ENCODE measurements around the gene MRPL12. TPM values are rescaled to one million over a fixed set of nuclear protein-coding genes. Genes with fewer than 3 reads are reported as not detected.

The MRPL12 gene
- total RNA-seq, 1 donor from 2014 or later = 10.4 TPM

DNA sequence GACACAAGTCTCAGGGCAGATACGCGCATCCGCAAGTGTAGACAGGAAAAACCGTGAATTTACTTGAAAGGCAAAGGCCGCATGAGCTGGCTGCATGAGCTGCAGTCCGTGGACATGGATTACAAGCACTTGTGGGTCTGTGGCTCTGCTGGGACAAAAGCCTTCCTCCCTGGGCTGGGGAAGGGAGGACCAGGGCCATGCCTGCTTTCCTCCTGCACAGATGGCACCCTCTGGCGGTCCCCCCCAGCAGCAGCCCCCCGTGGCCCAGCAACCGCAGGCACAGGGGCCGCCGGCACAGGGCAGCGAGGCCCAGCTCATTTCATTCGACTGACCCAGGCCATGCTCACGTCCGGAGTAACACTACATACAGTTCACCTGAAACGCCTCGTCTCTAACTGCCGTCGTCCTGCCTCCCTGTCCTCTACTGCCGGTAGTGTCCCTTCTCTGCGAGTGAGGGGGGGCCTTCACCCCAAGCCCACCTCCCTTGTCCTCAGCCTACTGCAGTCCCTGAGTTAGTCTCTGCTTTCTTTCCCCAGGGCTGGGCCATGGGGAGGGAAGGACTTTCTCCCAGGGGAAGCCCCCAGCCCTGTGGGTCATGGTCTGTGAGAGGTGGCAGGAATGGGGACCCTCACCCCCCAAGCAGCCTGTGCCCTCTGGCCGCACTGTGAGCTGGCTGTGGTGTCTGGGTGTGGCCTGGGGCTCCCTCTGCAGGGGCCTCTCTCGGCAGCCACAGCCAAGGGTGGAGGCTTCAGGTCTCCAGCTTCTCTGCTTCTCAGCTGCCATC lies 1.7 kb upstream of the MRPL12 start:
- no peak for DNase-seq (ENCODE audit: low read depth)

DNA sequence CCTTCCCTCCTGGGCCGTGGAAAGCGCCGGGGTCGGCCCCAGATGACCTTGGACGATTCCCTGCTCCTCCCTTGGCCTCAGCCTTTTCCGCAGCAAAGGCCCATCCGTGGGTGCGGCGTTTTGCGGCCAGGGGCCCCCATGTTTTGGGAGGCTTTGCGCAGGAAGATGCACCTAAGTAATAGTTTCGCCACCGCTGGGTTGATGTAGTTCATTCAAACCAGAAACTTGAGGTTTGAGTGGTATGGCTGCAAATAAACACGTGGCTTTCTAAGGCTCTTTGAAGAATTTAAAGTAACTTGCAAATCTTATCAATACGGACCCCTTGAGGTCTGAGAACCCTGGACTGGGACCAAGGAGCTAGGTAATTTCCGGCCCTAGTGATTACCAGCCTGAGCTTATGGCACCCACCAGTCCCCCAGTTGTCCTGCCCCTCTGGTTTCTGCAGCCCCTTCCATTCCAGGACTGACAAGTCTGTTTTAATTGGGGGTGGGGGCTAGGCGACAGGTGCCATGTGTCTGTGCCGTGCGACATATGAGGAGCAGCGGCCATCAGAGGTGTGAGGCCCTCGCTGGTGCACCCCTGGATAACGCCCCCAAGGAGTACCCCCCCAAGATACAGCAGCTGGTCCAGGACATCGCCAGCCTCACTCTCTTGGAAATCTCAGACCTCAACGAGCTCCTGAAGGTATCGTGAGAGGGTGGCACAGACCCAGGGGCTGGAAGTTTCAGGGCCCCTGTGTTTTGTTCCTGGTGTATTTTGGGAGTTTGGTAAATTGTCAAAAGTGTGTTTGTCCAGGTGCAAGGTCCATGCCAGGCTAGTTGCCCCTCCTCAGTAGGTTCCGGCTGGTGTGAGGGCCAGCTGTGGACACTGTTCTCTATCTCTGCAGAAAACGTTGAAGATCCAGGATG lies 834 bp downstream of the MRPL12 start:
- DNase-seq (ENCODE audit: low read depth) = no peak

GRCh38 chr17:81705518-81706231 lies 2.5 kb downstream of the MRPL12 start:
- DNase-seq (ENCODE audit: low read depth) = no peak

DNA sequence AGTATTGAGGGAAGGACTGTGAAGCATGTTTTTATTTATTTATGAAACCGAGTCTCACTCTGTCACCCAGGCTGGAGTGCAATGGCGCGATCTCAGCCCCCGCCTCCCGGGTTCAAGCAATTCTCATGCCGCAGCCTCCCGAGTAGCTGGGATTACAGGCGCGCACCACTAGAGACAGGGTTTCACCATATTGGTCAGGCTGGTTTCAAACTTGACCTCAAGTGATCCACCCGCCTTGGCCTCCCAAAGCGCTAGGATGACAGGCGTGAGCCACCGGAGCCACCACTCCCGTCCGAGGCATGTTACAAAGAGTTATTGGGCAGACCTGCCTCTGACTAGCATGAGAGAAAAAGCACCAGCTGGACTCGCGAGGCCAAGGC lies 3.1 kb downstream of the MRPL12 start:
- no peak for DNase-seq (ENCODE audit: low read depth)

DNA sequence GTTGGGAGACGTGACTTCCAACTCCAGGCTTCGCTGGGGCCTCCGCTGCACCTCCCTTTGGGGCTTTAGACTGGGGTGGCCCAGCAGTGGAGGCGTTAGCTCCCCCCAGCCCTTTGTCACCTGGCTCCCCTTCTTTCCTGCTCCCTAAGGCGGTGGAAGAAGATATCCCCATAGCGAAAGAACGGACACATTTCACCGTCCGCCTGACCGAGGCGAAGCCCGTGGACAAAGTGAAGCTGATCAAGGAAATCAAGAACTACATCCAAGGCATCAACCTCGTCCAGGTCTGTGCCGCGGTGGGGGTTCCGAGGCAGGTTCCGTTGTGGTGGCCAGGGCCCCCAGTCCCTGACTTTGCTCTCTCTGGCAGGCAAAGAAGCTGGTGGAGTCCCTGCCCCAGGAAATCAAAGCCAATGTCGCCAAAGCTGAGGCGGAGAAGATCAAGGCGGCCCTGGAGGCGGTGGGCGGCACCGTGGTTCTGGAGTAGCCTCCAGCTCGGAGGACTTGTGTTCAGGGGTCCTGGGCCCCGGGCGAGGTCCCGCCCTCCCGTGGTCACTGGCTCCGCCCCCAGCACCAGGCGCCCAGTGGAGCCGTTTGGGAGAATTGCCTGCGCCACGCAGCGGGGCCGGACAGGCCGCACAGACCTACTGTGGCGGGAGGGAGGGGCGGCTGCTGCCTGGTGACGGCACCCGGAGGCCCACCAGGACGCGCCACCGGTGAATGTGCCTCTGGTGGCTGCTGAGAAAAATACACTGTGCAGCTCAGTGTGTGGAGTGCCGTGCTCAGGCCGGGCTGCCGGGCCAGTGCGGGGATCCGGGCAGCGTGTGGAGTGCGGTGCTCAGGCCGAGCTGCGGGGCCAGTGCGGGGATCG lies 3.8 kb downstream of the MRPL12 start:
- no peak for DNase-seq (ENCODE audit: low read depth)

GRCh38 chr17:81707725-81708646 lies 4.8 kb downstream of the MRPL12 start:
- no peak for DNase-seq (ENCODE audit: low read depth)

DNA sequence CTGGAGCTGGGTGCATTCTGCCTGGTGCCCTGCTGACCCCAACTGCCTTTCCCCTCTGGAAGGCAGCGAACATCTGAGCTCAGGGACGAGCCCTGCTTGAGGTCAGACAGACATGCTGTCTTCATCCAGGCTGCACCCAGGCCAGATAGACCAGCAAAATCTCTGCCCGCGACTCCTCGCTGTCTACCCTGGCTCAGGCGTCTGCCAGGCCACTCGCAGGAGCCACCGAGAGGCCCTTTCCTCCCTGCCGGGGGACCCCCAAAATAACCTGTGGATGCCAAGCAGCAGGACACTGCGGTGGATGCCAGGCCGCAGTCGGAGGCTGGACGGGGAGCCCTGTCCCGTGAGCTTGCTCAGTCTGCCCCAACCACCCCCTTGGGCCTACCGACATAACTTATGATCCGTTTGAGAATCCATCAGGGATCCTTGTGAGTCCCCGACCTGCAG lies 5.6 kb downstream of the MRPL12 start:
- no peak for DNase-seq (ENCODE audit: low read depth)

GRCh38 chr17:81710514-81711308 lies 7.5 kb downstream of the MRPL12 start:
- no peak for DNase-seq (ENCODE audit: low read depth)

DNA sequence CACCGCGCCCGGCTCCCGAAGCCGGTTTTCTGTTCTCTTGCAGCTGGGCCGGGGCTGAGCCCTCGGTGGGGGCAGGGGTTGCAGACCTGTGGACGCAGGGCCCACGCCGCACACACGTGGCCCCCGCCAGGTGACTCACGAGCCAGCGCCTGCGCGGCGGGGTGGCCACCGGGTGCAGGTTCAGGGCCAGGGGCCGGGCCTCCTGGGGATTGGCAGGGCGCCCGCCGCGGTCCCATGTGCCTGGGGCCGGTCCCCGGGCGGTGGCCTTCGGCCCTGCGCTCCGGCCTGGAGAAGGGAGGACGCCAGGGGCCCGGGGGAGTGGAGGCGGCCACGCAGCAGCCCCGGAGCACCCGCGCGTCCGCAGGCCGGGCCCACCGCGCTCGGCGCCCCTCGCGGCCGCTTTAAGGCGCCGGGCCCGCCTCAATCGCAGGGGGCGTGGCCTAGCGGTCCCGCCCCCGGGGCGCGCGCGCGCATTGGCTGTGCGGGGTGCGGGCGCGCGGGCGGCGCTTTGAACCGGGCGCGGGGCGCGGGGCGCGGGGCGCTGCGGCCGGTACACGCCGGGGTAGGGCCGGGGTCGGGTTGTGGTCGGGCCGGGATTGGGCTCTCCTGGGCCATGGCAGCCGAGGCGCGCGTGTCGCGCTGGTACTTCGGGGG lies 8.8 kb downstream of the MRPL12 start, which contains the start of gene SLC25A10:
Gene SLC25A10 (plus strand): TSS at position 471 of the 654 bp plus-strand sequence. CDS start 143 bp downstream, at position 614.
- DNase-seq (ENCODE audit: low read depth) = peak; percentile 55

DNA sequence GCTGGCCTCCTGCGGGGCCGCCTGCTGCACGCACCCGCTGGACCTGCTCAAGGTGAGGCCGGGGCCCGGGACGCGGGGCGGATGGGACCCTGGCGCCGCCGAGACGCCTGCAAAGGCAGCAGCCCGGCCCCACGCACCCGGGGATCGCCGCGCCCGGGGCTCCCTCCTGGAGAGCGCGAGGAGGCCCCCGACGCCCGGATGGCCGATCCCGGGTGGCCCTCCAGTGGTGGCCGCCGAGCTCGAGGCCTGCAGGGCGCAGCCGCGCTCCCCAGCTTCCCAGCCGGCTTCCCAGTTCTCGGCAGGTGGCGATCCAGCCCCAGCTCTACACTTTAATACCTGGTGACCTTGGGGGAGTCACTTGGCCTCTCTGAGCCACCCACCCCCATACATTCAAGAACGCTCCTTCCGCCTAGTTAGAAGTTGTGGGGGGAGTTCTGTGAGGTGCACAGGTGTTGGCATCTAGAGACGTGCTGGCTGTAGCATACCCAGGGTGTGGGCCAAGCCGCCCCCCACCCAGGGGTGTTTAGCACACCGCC lies 9.4 kb downstream of the MRPL12 start:
- DNase-seq (ENCODE audit: low read depth) = no peak

GRCh38 chr17:81713004-81713555 lies 9.9 kb downstream of the MRPL12 start:
- DNase-seq (ENCODE audit: low read depth) = peak; percentile 39

DNA sequence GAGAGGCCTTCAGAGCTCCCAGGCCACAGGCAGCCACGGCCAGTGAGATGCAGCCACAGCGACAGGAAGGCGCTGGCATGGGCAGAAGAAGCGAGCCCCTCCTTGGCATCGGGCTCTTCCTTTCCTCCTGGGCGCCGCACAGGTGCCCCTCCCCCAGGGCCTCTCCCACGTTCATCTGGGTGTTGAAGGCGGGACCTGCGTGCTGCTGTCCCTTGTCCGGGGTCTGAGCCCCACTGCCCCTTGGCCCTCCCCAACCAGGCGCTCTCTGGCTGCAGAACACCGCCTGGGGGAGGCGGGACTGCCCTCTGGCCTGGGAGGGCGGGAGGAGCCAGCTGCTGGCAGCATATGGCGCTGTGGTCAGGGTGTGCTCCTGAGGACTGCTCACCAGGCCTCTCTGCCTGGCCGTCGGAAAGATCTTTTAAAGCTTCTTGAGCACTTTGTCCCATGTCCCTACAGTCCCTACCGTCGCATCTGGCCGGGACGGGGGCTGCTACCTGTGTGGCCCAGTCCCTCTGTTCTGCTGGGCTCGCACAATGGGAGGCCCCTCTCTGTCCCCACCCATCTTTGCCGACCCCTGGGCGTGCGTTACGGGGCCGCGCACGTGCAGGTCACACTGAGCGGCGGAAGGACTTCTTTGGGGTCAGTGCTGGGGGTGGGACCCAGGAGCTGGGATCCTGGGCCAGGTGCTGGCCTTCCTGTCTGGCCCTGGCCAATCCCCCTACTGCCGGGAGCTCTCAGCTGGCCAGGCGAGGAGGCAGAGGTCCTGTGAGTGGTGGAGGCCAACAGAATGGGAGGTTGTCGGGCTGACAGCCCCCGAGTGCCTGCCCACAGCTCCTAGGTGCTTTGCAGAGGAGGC lies 10.6 kb downstream of the MRPL12 start:
- DNase-seq (ENCODE audit: low read depth) = no peak

GRCh38 chr17:81714412-81715106 lies 11.4 kb downstream of the MRPL12 start:
- DNase-seq (ENCODE audit: low read depth) = no peak

DNA sequence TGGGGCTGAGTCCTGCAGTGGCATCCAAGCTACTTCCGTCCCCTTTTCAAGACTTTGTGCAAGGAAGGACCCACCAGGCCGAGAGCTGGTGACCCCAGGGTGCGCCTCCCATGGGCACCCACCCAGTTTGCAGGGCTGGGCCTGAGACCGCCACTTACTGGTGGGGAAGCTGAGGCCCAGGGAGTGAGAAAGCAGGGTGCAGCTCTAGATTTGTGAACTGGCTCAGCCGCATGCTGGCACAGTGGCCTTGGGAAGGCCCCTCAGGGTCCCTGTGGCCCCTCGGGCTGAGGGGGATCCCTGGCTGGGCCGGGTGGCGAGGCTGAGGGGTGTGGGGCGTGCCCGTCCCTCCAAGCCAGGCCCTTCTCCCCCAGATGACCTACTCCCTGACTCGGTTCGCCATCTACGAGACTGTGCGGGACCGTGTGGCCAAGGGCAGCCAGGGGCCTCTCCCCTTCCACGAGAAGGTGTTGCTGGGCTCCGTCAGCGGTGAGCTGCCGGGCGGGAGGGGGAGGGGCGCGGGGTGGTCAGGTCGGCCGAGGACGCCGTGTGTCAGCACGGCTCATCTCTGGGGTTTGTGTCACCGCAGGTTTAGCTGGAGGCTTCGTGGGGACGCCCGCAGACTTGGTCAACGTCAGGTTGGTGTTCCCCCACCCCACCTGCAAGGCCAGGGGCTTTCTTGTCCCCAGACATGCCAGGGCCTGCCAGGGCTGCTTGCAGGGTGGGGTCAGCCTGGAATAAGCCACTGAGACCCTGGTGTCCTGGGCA lies 12.1 kb downstream of the MRPL12 start:
- DNase-seq (ENCODE audit: low read depth) = no peak

GRCh38 chr17:81715872-81716673 lies 12.9 kb downstream of the MRPL12 start:
- no peak for DNase-seq (ENCODE audit: low read depth)

Measured in renal cortical epithelial cell (primary cell).